GM12865 (cell line): ENCODE results near the gene C9orf57.
"Not testable (repeated sequence)": the region's sequence is repeated elsewhere in the genome, so short reads cannot be mapped to it uniquely, and the experiment has no call there.

Experiments used
- DNase-seq: peaks from one replicate; pipeline ENCODE4 v3.0.0; 2010; ENCODE audit warnings: low read depth
- H3K4me3 ChIP-seq: 2 replicates; pipeline ENCODE4 v1.5.1; 2011; ENCODE audit warnings: mild to moderate bottlenecking, low read depth, low read length, control low read depth
- CTCF ChIP-seq: IDR thresholded peaks from 2 replicates; pipeline ENCODE4 v1.5.1; 2011; ENCODE audit warnings: low read length, control low read depth, low read depth, inconsistent platforms; ENCODE audit not compliant: insufficient read depth; ENCODE audit errors: missing control alignments

Gene C9orf57

GRCh38 chr9:72060513-72060912 lies at the start of gene C9orf57:
C9orf57 (minus strand) TSS chr9:72060613; CDS start chr9:72059331, 1,282 bp downstream.
- H3K4me3 ChIP-seq = no peak within 1 kb of the TSS
- DNase-seq = no peak
- TF ChIP-seq CTCF = no peak

GRCh38 chr9:72102520-72102919 lies 42.1 kb upstream of the C9orf57 start:
- no peak for TF ChIP-seq CTCF
- DNase-seq = no peak
- H3K4me3 ChIP-seq = no peak overlapping the region

GRCh38 chr9:72095520-72095919 lies 35.1 kb upstream of the C9orf57 start:
- not testable (repeated sequence) for H3K4me3 ChIP-seq, DNase-seq

GRCh38 chr9:72092820-72093219 lies 32.4 kb upstream of the C9orf57 start:
- no peak for TF ChIP-seq CTCF
- H3K4me3 ChIP-seq = no peak overlapping the region
- DNase-seq = no peak

GRCh38 chr9:72089451-72090130 lies 29.2 kb upstream of the C9orf57 start:
- TF ChIP-seq CTCF = no peak
- no peak overlapping the region for H3K4me3 ChIP-seq
- DNase-seq = no peak

GRCh38 chr9:72082536-72082935 lies 22.1 kb upstream of the C9orf57 start:
- H3K4me3 ChIP-seq = no peak overlapping the region
- DNase-seq = no peak
- TF ChIP-seq CTCF = no peak

GRCh38 chr9:72074666-72075065 lies 14.3 kb upstream of the C9orf57 start:
- H3K4me3 ChIP-seq, DNase-seq: not testable (repeated sequence)

GRCh38 chr9:72065076-72065475 lies 4.7 kb upstream of the C9orf57 start:
- no peak for TF ChIP-seq CTCF
- DNase-seq = no peak
- no peak overlapping the region for H3K4me3 ChIP-seq
